Muscle of arm (tissue), 12 donors: ENCODE measurements around the gene RNF144A. TPM values are rescaled to one million over a fixed set of nuclear protein-coding genes. Genes with fewer than 3 reads are reported as not detected.

Source experiments
- DNase-seq: peaks from one replicate; pipeline ENCODE4 v3.0.0-alpha.2; 2013
- polyA plus RNA-seq, 12 donors: library from polyadenylated mRNA; unstranded; fragments of 120-200 nt; gene quantifications; one replicate each; pipeline ENCODE4 v1.2.1, GENCODE V29; 2013; ENCODE audit not compliant: insufficient read length in 12 of 12

RNF144A gene
- polyA plus RNA-seq, 12 donors: 16.2 to 32.9 (median 23.0) TPM; not detected in 1

GRCh38 chr2:7019191-7019590, 102.0 kb downstream of the RNF144A start:
- no peak for DNase-seq

DNA sequence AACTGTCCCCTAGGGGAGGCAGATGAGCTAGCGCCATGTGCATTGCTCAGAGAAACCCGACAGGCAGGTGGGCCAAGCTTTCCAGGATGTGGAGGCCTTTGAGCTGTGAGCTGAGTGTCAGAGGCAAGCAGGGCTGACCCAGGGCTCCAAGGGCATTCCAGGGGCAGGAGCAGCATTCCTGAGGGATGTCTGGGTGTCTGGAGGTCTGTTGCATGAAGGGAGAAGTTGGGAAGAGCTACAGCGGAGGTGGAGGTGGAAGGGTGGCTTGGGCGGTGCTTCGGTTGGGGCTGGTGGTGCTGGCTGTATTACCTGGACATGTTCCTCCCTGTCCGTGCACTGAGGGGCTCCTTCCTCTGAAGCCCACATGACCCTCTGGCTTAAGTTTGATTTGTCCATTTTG, 102.8 kb downstream of the RNF144A start:
- DNase-seq: no peak

- DNase-seq: no peak
Observed at GRCh38 chr2:7020468-7020867, 103.3 kb downstream of the RNF144A start.

GRCh38 chr2:7020939-7021470, 103.8 kb downstream of the RNF144A start:
- no peak for DNase-seq

DNA sequence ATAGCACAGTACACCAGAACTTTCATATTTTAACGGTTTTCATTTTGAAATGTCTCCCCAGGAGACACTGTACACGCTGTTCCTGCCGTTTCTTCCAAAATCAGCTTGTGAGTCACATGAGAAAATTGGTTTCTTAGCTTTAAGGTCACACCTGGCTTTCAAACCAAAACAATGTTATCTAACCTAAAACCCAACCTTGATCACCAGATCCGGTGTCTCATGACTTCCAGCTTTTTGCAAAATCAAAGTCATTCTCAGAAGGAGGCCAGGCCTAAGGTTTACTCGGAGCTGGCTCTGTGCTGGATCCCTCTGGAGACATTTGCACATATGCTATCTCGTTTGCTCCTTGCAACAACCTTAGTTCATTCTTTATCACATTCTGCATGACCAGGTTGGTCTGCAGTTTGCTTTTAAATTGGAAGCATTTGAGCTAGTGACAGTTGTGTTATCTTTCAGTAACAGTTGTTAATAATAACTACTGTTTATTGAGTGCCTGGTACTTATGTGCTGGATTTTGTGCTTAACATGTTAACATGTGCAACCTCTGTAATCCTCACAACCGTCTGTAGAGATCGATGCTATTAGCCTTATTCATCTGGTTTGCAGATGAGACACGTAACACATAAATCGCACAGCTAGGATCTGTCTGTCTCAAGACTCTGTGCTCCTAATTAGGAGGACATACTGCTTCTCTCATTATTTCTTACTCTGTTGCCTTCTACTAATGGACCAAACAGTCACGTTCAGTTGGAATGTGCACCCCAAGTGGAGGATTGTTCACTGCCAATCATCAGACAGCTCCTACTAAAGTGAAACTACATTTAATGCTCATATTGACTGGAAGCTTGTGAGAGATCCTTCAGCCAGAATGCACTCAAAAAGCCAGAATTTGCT, 105.5 kb downstream of the RNF144A start:
- DNase-seq: no peak

DNA sequence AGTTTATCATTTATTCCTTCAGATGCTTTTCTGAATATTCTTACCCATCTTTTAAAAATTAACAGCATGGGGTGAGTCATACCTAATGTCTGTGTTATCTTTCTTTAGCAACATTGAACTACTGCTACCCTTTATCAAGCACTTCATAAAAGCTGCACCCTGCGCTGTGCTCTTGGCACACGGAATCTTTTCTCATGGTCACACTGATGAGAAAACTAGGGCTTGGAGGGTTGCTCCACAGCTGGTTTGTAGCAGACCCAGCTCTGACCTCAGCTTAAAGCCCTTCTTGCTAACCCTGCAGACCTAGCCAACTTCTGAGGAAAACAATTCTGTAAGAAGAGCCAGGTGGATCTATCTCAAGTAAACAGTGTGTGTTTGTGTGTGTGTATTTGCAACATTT, 106.3 kb downstream of the RNF144A start:
- no peak for DNase-seq

- no peak for DNase-seq
Observed at GRCh38 chr2:7024261-7024660, 107.0 kb downstream of the RNF144A start.

DNA sequence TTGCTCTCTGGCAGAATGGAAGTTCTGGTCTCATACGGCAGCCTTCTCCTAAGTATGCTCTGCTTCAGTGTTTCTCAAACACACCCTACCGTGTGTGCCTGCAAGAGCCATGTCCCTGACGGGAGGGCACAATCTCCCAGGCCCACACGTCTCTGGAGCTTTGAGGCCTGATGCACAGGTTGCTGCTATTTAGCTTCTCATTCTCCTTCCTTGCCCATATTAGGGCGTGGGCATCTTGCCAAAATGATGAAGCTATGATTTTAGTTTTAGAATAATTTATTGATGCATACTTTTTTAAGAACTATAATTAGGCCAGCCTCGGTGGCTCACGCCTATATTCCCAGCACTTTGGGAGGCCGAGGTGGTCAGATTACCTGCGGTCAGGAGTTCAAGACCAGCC, 107.9 kb downstream of the RNF144A start:
- no peak for DNase-seq

- DNase-seq: peak; percentile 74
Observed at GRCh38 chr2:7026742-7027141, 109.5 kb downstream of the RNF144A start.

GRCh38 chr2:7027411-7027810, 110.2 kb downstream of the RNF144A start:
- no peak for DNase-seq

DNA sequence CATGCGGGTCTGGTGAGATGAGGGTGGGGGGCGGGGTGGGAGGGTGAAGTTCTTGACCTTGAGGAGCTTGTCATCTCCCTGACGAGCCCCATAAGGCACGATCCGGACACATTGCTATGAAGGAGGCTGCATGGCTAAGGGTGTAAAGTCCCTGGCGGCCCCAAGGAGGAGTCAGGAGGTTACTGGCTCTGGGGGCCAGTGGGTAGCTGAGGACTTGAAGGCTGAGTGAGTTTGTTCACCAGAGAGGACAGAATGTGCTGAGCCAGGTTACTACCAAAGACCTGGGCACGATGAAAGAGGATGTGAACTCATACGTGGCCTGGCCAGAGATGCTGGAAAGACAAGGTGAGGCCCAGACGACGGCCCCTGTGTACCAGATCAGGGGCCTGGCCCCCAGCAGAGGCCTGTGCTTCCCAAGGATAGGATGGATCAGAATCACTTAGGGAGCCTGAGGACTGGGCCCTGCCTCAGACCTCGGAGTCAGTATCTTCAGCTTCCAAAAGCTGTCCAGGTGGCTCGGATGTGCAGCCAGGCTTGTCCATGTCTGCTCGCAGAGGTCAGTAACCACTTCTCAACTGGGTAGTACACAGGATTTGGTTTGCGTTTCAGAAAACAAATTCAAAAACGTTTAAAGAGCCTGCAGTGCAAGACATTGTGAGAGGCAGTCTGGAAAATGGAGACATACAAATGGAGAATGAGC, 110.9 kb downstream of the RNF144A start:
- DNase-seq: no peak

DNA sequence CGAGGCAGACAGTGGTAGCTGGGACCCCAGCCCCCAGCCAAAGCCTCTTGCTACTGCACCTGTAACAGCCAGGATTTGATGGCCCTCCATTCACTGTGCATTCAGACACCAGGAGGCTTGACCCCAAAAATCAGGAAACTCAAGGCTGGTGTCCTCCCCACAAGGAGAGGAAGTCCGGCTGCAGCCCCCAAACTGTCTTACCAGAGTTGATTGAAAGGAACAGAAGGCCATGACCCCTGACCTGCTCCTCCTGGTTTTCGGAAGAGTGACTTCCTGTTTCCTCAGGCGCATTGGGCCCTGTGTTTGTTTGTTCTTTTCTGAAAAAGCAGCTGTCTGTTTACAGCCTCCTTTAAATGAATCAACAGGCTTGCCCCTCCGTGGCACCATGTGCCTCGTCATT, 111.6 kb downstream of the RNF144A start:
- no peak for DNase-seq

DNA sequence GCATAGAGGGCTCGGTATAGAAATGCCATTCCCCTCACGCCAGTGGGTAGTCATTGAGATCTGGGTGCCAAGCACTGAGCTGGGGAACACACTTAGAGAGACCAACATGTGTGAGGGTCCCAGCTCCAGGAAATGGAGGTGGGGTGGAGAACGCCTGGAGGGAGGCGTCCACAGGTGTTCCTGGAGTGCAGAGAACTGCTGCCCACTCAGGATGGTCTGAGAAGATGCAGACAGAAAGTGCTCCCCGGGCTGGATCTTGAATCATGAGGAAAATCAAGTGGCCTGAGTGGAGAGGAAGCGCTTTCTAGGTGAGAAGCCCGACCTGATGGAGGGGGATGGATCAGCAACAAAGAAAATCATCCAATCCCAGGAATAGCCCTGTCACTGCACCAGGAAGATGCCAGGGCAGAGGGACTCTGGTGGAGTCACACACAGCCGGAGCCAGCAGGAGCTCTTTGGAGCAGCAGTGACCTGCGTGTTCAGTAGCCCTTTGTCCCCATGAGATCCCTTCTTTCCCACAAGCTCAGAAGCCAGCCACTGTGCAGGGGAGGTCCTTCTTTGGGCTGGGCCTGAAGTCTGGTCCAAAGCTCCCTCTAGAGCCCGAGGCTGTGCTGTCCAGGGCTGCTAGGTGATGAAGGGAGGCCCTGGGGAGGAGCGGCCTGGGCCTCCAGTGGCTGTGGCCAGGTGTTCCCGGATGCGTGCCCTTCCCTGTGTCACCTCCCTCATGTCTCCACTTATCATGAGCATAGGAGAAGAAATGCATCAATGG, 112.3 kb downstream of the RNF144A start:
- DNase-seq: no peak

DNA sequence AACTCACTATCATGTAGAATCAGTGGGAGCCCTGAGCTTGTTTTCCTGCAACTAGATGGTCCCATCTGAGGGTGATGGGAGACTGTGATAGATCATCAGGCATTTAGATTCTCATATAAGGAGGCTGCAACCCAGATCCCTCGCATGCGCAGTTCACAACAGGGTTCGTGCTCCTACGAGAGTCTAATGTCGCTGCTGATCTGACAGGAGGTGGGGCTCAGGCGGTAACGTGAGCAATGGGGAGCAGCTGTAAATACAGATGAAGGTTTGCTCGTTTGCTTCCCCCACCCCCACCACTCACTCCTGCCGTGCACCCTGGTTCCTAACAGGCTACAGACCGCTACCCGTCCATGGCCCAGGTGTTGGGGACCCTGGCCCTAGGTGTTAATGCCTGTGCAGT, 113.6 kb downstream of the RNF144A start:
- no peak for DNase-seq

DNA sequence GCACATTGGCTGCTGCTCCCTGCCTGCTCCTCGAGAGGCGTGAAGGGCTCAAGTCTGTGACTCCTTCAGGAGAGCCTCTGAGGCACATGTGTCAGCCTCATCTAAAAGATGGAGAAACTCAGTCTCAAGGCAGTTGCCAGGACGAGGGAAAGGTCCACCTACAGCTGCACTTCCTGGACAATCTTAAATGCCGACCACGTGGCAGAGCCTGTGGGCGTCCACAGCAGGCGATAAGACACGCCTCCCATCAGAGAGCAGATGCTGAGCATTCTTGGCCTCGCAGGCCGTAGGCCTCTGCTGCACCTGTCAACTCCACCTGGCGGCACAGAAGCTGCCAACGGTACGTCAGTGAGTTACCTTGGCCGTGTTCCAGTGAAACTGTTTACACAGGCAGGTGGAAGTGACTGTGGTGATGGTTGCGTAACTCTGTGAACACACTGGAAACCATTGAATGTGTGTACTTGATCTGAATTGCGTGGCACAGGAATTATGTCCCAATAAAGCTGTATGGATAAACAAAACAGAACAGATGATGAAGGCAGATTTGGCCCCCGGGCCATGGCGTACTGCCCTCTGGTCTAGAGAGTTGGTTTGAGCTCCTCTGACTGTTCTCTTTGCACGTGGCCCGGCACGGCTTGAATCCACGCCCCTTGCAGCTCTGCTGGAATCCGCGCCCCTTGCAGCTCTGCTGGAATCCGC, 114.5 kb downstream of the RNF144A start:
- no peak for DNase-seq

- DNase-seq: no peak
Observed at GRCh38 chr2:7032371-7032770, 115.2 kb downstream of the RNF144A start.

GRCh38 chr2:7033136-7033960, 116.1 kb downstream of the RNF144A start:
- DNase-seq: no peak

DNA sequence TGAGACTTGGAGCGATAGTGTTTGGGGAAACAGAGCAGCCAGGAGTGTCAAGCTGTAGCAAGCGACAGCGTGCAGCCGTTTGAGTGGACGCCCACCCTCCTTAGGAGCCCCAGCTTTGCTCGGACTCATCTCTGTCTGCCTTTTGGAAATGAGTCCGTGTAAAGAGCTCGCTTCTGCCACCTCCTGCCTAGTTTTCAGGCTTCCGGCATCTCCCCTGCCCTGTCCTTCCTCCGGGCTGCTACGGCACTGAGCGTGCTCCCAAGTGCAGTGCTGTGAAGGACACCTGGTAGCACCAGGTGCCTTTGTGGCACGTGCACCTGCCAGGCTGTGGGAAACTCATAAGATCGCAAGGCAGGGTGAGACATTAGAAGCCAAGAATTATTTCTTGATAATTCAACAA, 117.1 kb downstream of the RNF144A start:
- no peak for DNase-seq

DNA sequence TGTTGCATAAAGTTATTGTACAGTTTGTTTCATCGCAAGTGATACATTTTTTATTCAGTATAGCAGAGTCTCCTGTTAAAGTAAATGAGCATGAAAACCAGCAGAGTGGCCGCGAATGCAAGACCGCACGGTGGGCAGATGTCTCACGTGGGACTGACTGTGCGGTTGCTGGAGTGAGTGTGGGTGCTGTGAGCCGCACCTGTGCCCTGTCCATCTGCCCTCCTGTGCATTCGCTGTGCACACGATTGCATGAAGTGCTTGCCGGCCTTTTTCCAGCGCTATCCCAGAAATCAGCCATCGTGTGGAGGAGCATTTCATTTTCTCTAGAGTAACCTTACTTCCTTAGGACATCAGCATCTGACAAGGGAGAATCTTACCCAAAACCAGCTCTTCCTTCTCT, 118.7 kb downstream of the RNF144A start:
- no peak for DNase-seq
